ENCODE data around the gene DOK6. TPM values are rescaled to one million over a fixed set of nuclear protein-coding genes. Genes with fewer than 3 reads are reported as not detected.

DOK6 gene
- total RNA-seq, 1 donor from 2014 or later = not detected

- H3K36me3 ChIP-seq = no peaks in the 10 kb centered on the region
- intact Hi-C loops (cut with DNase I) = no loop called here
- H3K4me3 ChIP-seq = no peak overlapping the region
- H3K27ac ChIP-seq = no peak overlapping the region
- TF ChIP-seq CTCF (IDR thresholded peaks at IDR 0.05) = no peak
- no peaks in the 10 kb centered on the region for H3K27me3 ChIP-seq
- DNase-seq (ENCODE audit: low spot score in 2 of 2) = no peak
- H3K9me3 ChIP-seq = no peaks in the 10 kb centered on the region
- no peaks in the 10 kb centered on the region for H3K4me1 ChIP-seq
These were observed 485.3 kb downstream of the DOK6 start for GRCh38 chr18:69885841-69886531.

- Histone ChIP-seq H3K4me1 (no peaks in the 10 kb centered on the region), H3K36me3 (no peaks in the 10 kb centered on the region), H3K27ac (no peak overlapping the region), H3K4me3 (no peak overlapping the region), H3K9me3 (no peaks in the 10 kb centered on the region), H3K27me3 (no peaks in the 10 kb centered on the region)
- TF ChIP-seq CTCF (IDR thresholded peaks at IDR 0.05) = no peak
- DNase-seq (ENCODE audit: low spot score in 2 of 2) = no peak
- intact Hi-C loops (cut with DNase I) = no loop called here
These were observed 486.6 kb downstream of the DOK6 start for GRCh38 chr18:69887256-69887655.

- H3K4me3 ChIP-seq = no peak overlapping the region
- no peaks in the 10 kb centered on the region for H3K4me1 ChIP-seq
- H3K27ac ChIP-seq = no peak overlapping the region
- intact Hi-C loops (cut with DNase I) = no loop called here
- H3K36me3 ChIP-seq = no peaks in the 10 kb centered on the region
- no peaks in the 10 kb centered on the region for H3K9me3 ChIP-seq
- no peak for DNase-seq (ENCODE audit: low spot score in 2 of 2)
- no peaks in the 10 kb centered on the region for H3K27me3 ChIP-seq
- no peak for TF ChIP-seq CTCF (IDR thresholded peaks at IDR 0.05)
These were observed 488.3 kb downstream of the DOK6 start for GRCh38 chr18:69889009-69889408.

GRCh38 chr18:69890558-69890957 lies 489.9 kb downstream of the DOK6 start:
- Histone ChIP-seq H3K4me3 (no peak overlapping the region), H3K4me1 (no peaks in the 10 kb centered on the region), H3K9me3 (no peaks in the 10 kb centered on the region), H3K27ac (no peak overlapping the region), H3K36me3 (peaks cover 0 to 3% of the 10 kb centered on the region in 2 donors), H3K27me3 (no peaks in the 10 kb centered on the region)
- DNase-seq (ENCODE audit: low spot score in 2 of 2) = no peak
- intact Hi-C loops (cut with DNase I) = no loop called here
- TF ChIP-seq CTCF (IDR thresholded peaks at IDR 0.05) = no peak

- Histone ChIP-seq H3K4me3 (no peak overlapping the region), H3K36me3 (peaks cover 0 to 3% of the 10 kb centered on the region in 2 donors), H3K9me3 (no peaks in the 10 kb centered on the region), H3K4me1 (no peaks in the 10 kb centered on the region), H3K27me3 (no peaks in the 10 kb centered on the region), H3K27ac (no peak overlapping the region)
- intact Hi-C loops (cut with DNase I) = no loop called here
- no peak for DNase-seq (ENCODE audit: low spot score in 2 of 2)
- TF ChIP-seq CTCF (IDR thresholded peaks at IDR 0.05) = no peak
These were observed 493.8 kb downstream of the DOK6 start for GRCh38 chr18:69894467-69894866.
